Panc1 (cell line): ENCODE data around the gene FCHSD2.

ENCODE experiments used
- CTCF ChIP-seq: fragments of 450-650 bp; IDR thresholded peaks from 2 replicates; pipeline ENCODE4 v1.5.1; 2017; ENCODE audit warnings: mild to moderate bottlenecking
- POLR2AphosphoS5 ChIP-seq: IDR thresholded peaks from 2 replicates; pipeline ENCODE4 v1.6.1; 2012; ENCODE audit warnings: mild to moderate bottlenecking, low read depth, low read length, moderate library complexity
- REST ChIP-seq, 2 experiments: IDR thresholded peaks; 2 replicates each; pipeline ENCODE4 v1.6.1; 2011 to 2012; ENCODE audit warnings: low read depth in 2 of 2, control low read depth in 1 of 2, low read length in 1 of 2, mild to moderate bottlenecking in 1 of 2, moderate library complexity in 1 of 2; ENCODE audit not compliant: insufficient read depth in 1 of 2
- SIN3A ChIP-seq: IDR thresholded peaks from 2 replicates; pipeline ENCODE4 v1.6.1; 2012; ENCODE audit warnings: low read depth, mild to moderate bottlenecking, low read length, moderate library complexity, borderline replicate concordance; ENCODE audit not compliant: insufficient read depth
- TCF7L2 ChIP-seq: IDR thresholded peaks from 2 replicates; pipeline ENCODE4 v1.6.1; 2011; ENCODE audit warnings: mild to moderate bottlenecking, low read depth, low read length, inconsistent platforms

GRCh38 chr11:73114110-73114834, 27.8 kb downstream of the FCHSD2 start:
- TF ChIP-seq CTCF (no peak), SIN3A (no peak), POLR2AphosphoS5 (no peak), REST (IDR thresholded peaks at IDR 0.05; ENCODE audit: insufficient read depth in 1 of 2, low read depth in 2 of 2, low read length in 1 of 2) (no peak), TCF7L2 (no peak)
